KBM-7 (cell line): ENCODE data around the gene IL20.
A peak's percentile ranks its signal among the peaks of the same experiment; 100 is the strongest.

ENCODE experiments used
- DNase-seq: peaks from one replicate; pipeline ENCODE4 v3.0.0-alpha.2; 2015
- in situ Hi-C: fragments of 300-500 bp; cut with MboI; formaldehyde crosslinking; loops from 2 replicates; pipeline ENCODE4 v1.14.3; 2020; ENCODE audit warnings: low sequenced_read_pairs, low pct_unique_long_range_greater_than_20kb, mixed read lengths

Gene IL20

GRCh38 chr1:206867716-206868115 is 2.3 kb downstream of the IL20 start:
- in situ Hi-C loops = no loop called here
- DNase-seq = no peak

- in situ Hi-C loops = no loop called here
Observed at GRCh38 chr1:206868264-206868663, 2.8 kb downstream of the IL20 start.

GRCh38 chr1:206872139-206872538 is 6.7 kb downstream of the IL20 start:
- no peak for DNase-seq
- in situ Hi-C loops = no loop called here

More at GRCh38 chr1:206868264-206868663, 2.8 kb downstream of the IL20 start:
- no peak for DNase-seq

- in situ Hi-C loops = no loop called here
Observed at GRCh38 chr1:206873603-206874188, 8.3 kb downstream of the IL20 start.

GRCh38 chr1:206875752-206876377 is 10.4 kb downstream of the IL20 start:
- no peak for DNase-seq
- in situ Hi-C loops = no loop called here

More at GRCh38 chr1:206873603-206874188, 8.3 kb downstream of the IL20 start:
- DNase-seq = no peak

- no peak for DNase-seq
- in situ Hi-C loops = no loop called here
Observed at GRCh38 chr1:206878456-206878855, 13.0 kb downstream of the IL20 start.

GRCh38 chr1:206880314-206880713 is 14.9 kb downstream of the IL20 start:
- DNase-seq = no peak
- in situ Hi-C loops = no loop called here

- DNase-seq = no peak
- in situ Hi-C loops = no loop called here
Observed at GRCh38 chr1:206882555-206882954, 17.1 kb downstream of the IL20 start.

GRCh38 chr1:206883160-206883559 is 17.7 kb downstream of the IL20 start:
- DNase-seq = no peak
- in situ Hi-C loops = no loop called here

GRCh38 chr1:206883876-206884275 is 18.5 kb downstream of the IL20 start:
- in situ Hi-C loops = no loop called here

GRCh38 chr1:206885341-206886060 is 20.1 kb downstream of the IL20 start:
- no peak for DNase-seq
- in situ Hi-C loops = no loop called here

More at GRCh38 chr1:206883876-206884275, 18.5 kb downstream of the IL20 start:
- no peak for DNase-seq

- no peak for DNase-seq
- in situ Hi-C loops = no loop called here
Observed at GRCh38 chr1:206886831-206887230, 21.4 kb downstream of the IL20 start.

GRCh38 chr1:206887701-206888100 is 22.3 kb downstream of the IL20 start:
- in situ Hi-C loops = no loop called here
- DNase-seq = no peak

GRCh38 chr1:206890125-206891060 is 25.0 kb downstream of the IL20 start:
- in situ Hi-C loops = no loop called here
- peak; percentile 16 for DNase-seq

- DNase-seq = no peak
- in situ Hi-C loops = no loop called here
Observed at GRCh38 chr1:206891412-206891811, 26.0 kb downstream of the IL20 start.

GRCh38 chr1:206892351-206892984 is 27.0 kb downstream of the IL20 start:
- in situ Hi-C loops = no loop called here
- DNase-seq = no peak

GRCh38 chr1:206893380-206893779 is 28.0 kb downstream of the IL20 start:
- in situ Hi-C loops = no loop called here
- DNase-seq = no peak

GRCh38 chr1:206895325-206895724 is 29.9 kb downstream of the IL20 start:
- in situ Hi-C loops = no loop called here
- no peak for DNase-seq

- in situ Hi-C loops = no loop called here
- DNase-seq = no peak
Observed at GRCh38 chr1:206895837-206896242, 30.4 kb downstream of the IL20 start.
